Fibroblast of lung (primary cell): ENCODE measurements around the gene SMOC2. TPM values are rescaled to one million over a fixed set of nuclear protein-coding genes. Genes with fewer than 3 reads are reported as not detected.
"Not testable (repeated sequence)": the region's sequence is repeated elsewhere in the genome, so short reads cannot be mapped to it uniquely, and the experiment has no call there.

Experiments used
- DNase-seq, 2 donors: peaks; one replicate each; pipeline versions ENCODE4 v3.0.0 to v3.0.0-alpha.2; 2010; ENCODE audit warnings: low read depth in 2 of 2
- H2AFZ ChIP-seq: 2 replicates; pipeline ENCODE4 v1.5.1; 2012; ENCODE audit warnings: low read length, control low read depth, inconsistent platforms
- H3K27ac ChIP-seq: 2 replicates; pipeline ENCODE4 v1.5.1; 2011; ENCODE audit warnings: low read length, control low read depth; ENCODE audit not compliant: insufficient read depth
- H3K27me3 ChIP-seq: 2 replicates; pipeline ENCODE4 v1.5.1; 2011; ENCODE audit warnings: mild to moderate bottlenecking, low read length; ENCODE audit not compliant: control insufficient read depth, insufficient read depth
- H3K36me3 ChIP-seq: 2 replicates; pipeline ENCODE4 v1.5.1; 2011; ENCODE audit warnings: low read length; ENCODE audit not compliant: control insufficient read depth, insufficient read depth
- H3K4me1 ChIP-seq: 2 replicates; pipeline ENCODE4 v1.5.1; 2011; ENCODE audit warnings: low read length; ENCODE audit not compliant: control insufficient read depth, insufficient read depth; ENCODE audit errors: extremely low read depth
- H3K4me2 ChIP-seq: 2 replicates; pipeline ENCODE4 v1.5.1; 2011; ENCODE audit warnings: low read length, control low read depth; ENCODE audit not compliant: insufficient read depth; ENCODE audit errors: extremely low read depth
- H3K4me3 ChIP-seq, 4 experiments: fragments of 200-600 bp in 1 of 4; sonication (generic) in 1 of 4; replicated peaks in 1 of 4; 2 replicates each; pipeline ENCODE4 v1.5.1; 2011 to 2016; ENCODE audit warnings: low read length in 4 of 4, low read depth in 3 of 4, mild to moderate bottlenecking in 3 of 4, control low read depth in 2 of 4, inconsistent platforms in 1 of 4, mixed read lengths in 1 of 4; ENCODE audit not compliant: insufficient read depth in 1 of 4; ENCODE audit errors: control extremely low read depth in 1 of 4
- H3K79me2 ChIP-seq: 2 replicates; pipeline ENCODE4 v1.5.1; 2012; ENCODE audit warnings: mild to moderate bottlenecking, low read length, inconsistent platforms; ENCODE audit not compliant: control insufficient read depth, insufficient read depth
- H3K9ac ChIP-seq: 2 replicates; pipeline ENCODE4 v1.5.1; 2011; ENCODE audit warnings: mild to moderate bottlenecking, low read length, control low read depth; ENCODE audit not compliant: insufficient read depth
- H3K9me3 ChIP-seq: 2 replicates; pipeline ENCODE4 v1.5.1; 2012; ENCODE audit warnings: low read depth, low read length; ENCODE audit not compliant: control insufficient read depth, insufficient read depth
- H4K20me1 ChIP-seq: 2 replicates; pipeline ENCODE4 v1.5.1; 2011; ENCODE audit warnings: low read length; ENCODE audit not compliant: control insufficient read depth, insufficient read depth; ENCODE audit errors: extremely low read depth
- EZH2 ChIP-seq: IDR thresholded peaks from 2 replicates; pipeline ENCODE4 v1.5.1; 2012; ENCODE audit warnings: low read length, control low read depth, mild to moderate bottlenecking; ENCODE audit errors: missing control alignments
- polyA plus RNA-seq, 2 donors: library from polyadenylated mRNA; depleted of rRNA in 1 of 2; stranded (reverse) in 1 of 2; unstranded in 1 of 2; fragments of >200 nt; gene quantifications; 2 replicates each; pipeline ENCODE4 v1.2.1, GENCODE V29; 2011 to 2012; ENCODE audit warnings: missing spikeins in 1 of 2
- total RNA-seq: library from RNA; depleted of rRNA; stranded (reverse); fragments of >200 nt; gene quantifications from 2 replicates; pipeline ENCODE4 v1.2.1, GENCODE V29; 2014
- TF ChIP-seq, protein P1 (sequence below), 2 donors: IDR thresholded peaks in 1 of 2; conservative IDR thresholded peaks in 1 of 2; 1 replicate in 1 of 2; 2 replicates in 1 of 2; pipeline ENCODE4 v1.5.1; 2011 to 2012; ENCODE audit warnings: low read length in 2 of 2, control low read depth in 1 of 2, inconsistent platforms in 1 of 2, low read depth in 1 of 2, mild to moderate bottlenecking in 1 of 2

SMOC2 gene
- total and polyA plus RNA-seq, 2 donors (not counting 1 experiment from before 2014, with no cell fraction given) = not detected

DNA sequence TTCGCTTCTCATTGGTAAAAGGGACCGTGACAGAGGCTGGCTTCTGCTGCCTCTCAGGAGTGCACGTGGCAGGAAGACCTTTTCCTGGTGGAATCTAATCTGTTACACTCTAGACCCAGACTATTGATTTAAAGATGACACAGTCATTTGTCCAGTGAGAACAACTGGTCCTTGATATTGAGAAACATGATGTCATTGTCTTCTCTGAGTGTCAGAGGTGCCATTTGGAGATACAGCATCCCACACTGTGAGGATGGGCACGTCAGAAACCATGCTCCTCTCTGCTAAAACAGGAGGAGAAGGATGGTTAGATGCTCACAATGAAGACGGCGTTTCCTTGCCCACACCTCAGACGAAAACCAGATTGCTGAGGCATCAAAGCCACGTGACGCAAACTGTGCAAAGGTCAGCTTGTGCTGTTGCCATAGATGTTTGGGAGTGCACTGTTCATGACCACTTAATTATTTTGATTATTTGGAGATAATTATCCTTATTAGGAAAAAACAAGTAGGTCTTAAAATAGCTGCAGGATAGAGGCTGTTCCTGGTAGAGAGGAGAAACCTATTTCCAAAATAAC lies 169.0 kb downstream of the SMOC2 start:
- no peaks in the 10 kb centered on the region for H4K20me1 ChIP-seq
- no peak overlapping the region for H2AFZ ChIP-seq
- no peak for DNase-seq
- H3K36me3 ChIP-seq = no peaks in the 10 kb centered on the region
- H3K27me3 ChIP-seq = no peaks in the 10 kb centered on the region
- no peak overlapping the region for H3K4me3 ChIP-seq
- H3K9me3 ChIP-seq = no peaks in the 10 kb centered on the region
- TF ChIP-seq, protein P1, sequence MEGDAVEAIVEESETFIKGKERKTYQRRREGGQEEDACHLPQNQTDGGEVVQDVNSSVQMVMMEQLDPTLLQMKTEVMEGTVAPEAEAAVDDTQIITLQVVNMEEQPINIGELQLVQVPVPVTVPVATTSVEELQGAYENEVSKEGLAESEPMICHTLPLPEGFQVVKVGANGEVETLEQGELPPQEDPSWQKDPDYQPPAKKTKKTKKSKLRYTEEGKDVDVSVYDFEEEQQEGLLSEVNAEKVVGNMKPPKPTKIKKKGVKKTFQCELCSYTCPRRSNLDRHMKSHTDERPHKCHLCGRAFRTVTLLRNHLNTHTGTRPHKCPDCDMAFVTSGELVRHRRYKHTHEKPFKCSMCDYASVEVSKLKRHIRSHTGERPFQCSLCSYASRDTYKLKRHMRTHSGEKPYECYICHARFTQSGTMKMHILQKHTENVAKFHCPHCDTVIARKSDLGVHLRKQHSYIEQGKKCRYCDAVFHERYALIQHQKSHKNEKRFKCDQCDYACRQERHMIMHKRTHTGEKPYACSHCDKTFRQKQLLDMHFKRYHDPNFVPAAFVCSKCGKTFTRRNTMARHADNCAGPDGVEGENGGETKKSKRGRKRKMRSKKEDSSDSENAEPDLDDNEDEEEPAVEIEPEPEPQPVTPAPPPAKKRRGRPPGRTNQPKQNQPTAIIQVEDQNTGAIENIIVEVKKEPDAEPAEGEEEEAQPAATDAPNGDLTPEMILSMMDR (conservative IDR thresholded peaks at IDR 0.05 in 1 of 2, IDR thresholded peaks at IDR 0.05 in 1 of 2; ENCODE audit: low read depth in 1 of 2, low read length in 2 of 2) = no peak
- no peak for TF ChIP-seq EZH2
- no peak overlapping the region for H3K27ac ChIP-seq
- H3K4me2 ChIP-seq = no peak overlapping the region
- H3K9ac ChIP-seq = no peak overlapping the region
- H3K79me2 ChIP-seq = no peaks in the 10 kb centered on the region
- H3K4me1 ChIP-seq = no peaks in the 10 kb centered on the region

DNA sequence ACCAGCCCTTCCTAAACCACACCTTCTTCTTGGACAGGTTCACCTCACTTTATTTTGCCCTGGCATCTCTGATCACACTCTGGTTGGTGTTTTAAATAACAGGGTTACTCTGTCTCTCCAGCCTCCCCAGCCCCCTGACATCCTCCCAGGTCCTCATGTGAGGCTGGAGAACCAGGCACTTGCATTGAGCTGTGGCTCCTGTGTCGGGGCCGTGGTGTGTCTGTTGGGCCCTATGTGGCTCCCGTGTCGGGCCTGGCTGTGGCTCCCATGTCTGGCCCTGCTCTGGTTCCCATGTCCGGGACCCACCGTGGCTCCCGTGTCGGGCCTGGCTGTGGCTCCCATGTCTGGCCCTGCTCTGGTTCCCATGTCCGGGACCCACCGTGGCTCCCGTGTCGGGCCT lies 170.0 kb downstream of the SMOC2 start:
- not testable (repeated sequence) for H3K27ac ChIP-seq, H3K36me3 ChIP-seq, H4K20me1 ChIP-seq, H3K4me2 ChIP-seq, DNase-seq, H3K9ac ChIP-seq, H3K4me1 ChIP-seq, H3K27me3 ChIP-seq, H3K4me3 ChIP-seq, H3K79me2 ChIP-seq, H3K9me3 ChIP-seq, H2AFZ ChIP-seq

- Histone ChIP-seq H2AFZ (no peak overlapping the region), H4K20me1 (no peaks in the 10 kb centered on the region), H3K9ac (no peak overlapping the region), H3K27ac (no peak overlapping the region), H3K4me1 (no peaks in the 10 kb centered on the region), H3K4me3 (no peak overlapping the region), H3K4me2 (no peak overlapping the region), H3K36me3 (no peaks in the 10 kb centered on the region), H3K27me3 (no peaks in the 10 kb centered on the region), H3K9me3 (no peaks in the 10 kb centered on the region), H3K79me2 (no peaks in the 10 kb centered on the region)
- no peak for DNase-seq
- TF ChIP-seq, protein P1 (conservative IDR thresholded peaks at IDR 0.05 in 1 of 2, IDR thresholded peaks at IDR 0.05 in 1 of 2; ENCODE audit: low read depth in 1 of 2, low read length in 2 of 2) = no peak
- TF ChIP-seq EZH2 = no peak
Measured at GRCh38 chr6:168611691-168612090, 170.7 kb downstream of the SMOC2 start.
